Limb (tissue), 2 donors: ENCODE results near the gene SRP14.
"Not testable (repeated sequence)": the region's sequence is repeated elsewhere in the genome, so short reads cannot be mapped to it uniquely, and the experiment has no call there.

Experiments used
- DNase-seq, 2 donors: peaks; one replicate each; pipeline ENCODE4 v3.0.0-alpha.2; 2016; ENCODE audit errors: extremely low spot score in 2 of 2

The SRP14 gene

DNA sequence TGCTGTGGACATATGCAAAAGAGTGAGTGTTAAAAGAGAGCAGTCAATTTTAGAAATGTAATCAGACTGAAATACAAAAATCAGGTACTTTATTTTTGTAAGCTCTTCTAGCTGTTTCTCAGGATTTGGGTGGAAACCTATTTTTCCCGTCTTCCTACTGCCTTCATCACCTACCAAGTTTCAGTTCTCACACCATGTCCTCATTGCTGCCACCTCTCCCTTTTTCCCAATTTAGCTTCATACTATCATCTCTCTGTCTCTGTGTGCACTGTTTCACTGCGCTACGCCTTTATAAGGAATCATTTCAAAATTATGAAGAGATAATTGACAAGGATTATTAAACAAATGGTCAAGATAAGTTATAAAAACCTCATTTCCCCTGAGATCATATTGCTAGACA is 7.7 kb downstream of the SRP14 start:
- no peak for DNase-seq

DNA sequence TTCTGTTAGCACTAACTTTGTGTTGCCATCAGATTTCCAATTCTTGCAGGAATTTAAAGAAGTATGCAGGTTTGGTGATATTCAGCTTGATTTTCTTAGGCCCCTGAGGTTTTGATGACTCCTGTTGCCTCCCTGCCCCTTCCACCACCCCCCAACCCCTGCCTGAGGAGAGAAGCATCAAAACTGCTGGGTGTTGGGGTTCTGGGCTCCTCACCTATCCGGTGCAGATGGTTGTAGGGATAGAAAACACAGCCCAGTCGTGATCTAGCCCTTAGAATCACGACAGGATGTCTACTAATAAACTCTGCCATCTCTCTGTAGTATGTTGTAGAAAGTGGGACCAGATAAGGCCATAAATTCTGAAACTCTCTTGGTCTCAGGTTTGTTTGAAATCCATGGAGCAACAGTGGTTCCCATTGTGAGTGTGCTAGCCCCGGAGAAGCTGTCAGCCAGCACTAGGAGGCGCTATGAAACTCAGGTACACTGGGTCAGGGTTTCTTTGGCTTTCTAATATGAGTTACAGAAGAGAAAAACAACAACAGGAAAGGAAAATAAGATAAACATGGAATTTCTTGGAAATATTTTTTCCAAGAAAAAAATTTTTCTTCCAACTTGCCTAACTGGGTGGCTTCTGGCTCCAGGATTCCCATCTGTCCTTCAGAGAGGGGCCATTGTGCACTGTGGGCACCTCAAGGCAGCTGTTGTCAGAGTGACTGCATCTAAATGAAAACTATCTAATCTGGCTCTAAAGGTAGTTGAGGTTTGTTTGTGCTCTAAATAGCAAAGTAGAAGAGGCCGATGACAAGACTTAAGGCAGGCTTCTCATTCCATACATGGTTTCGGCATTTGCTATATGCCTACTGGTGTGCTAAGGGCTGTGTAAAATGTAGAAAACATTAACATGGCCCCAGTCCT is 8.7 kb downstream of the SRP14 start:
- no peak for DNase-seq

DNA sequence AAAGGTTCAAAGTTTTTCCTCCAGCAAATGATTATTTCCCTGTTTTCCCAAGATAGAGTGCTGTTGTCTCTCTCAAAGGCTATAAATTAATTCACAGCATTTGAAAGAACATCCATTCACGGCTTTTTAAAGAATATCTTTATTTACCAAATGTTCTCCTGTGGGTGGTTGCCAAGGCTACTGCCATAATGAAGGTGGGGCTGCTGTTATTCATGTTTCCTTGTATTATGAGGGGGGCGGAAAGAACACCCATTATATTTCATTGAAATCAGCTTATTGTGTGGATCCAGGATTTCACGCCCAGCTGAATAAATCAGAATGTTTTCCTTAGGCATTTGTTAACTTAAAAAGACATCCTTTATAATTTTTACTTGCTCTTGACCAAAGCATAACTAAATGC is 10.1 kb downstream of the SRP14 start:
- no peak for DNase-seq

DNA sequence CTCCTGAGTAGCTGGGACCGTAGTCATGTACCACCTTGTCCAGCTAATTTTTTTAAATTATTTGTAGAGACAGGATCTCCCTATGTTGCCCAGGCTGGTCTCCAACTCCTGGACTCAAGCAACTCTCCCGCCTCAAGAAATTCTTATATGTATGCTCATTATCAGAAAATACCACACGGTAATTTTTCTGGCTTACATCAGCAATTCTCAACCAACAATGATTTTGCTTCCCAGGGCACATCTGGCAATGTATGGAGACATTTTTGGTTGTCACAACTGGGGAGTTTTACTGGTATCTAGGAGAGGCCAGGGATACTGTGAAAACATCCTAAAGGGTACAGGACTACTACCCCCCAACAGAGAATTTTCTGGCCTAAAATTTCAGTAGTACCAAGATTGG is 10.8 kb downstream of the SRP14 start:
- no peak for DNase-seq

DNA sequence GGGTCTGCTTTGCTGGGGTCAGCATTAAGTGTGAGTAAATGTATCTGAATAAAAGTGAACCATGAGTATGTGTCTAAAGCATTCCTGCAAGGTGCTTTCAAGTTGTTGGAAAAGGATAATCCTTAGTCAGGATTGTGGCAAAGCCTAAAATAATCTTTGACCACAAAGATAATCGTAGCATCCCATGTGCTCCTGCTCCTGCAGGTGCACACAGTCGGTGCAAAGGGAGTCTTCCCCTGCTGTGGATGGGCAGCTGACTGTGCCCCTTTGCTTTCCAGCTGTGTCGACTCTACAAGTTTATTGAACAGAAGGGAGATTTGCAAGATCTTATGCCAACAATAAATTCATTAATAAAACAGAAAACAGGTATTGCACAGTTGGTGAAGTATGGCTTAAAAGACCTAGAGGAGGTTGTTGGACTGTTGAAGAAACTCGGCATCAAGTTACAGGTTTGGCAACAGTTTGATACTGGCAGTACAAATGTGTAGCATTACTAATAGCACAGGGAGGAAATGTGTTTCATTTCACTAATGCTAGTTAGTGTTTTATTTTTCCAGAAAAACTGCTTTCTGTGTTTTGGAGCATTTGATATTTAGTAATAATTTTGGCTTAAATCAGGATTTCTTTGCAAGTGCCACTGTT is 22.6 kb downstream of the SRP14 start:
- no peak for DNase-seq

DNA sequence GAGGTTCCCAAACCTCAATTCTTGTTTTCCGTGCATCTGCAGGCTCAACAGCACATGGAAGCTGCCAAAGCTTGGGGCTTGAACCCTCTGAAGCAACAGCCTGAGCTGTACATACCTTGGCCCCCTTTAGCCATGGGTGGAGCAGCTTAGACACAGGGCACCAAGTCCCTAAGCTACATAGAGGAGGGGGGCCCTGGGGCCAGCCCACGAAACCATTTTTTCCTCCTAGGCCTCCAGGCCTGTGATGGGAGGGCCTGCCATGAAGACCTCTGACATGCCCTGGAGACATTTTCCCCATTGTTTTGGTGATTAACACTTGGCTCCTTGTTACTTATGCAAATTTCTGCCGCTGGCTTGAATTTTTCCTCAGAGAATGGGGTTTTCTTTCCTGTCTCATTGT is 24.6 kb downstream of the SRP14 start:
- no peak for DNase-seq

DNA sequence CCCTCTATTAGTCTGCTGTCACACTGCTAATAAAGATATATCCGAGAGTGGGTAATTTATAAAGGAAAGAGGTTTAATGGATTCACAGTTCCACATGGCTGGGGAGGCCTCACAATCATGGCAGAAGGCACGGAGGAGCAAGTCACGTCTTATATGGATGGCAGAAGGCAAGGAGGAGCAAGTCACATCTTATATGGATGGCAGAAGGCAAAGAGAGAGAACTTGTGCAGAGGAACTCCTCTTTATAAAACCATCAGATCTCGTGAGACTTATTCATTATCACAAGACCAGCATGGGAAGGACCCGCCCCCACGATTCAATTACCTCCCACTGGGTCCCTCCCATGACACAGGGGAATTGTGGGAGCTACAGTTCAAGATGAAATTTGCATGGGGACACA is 25.6 kb downstream of the SRP14 start:
- not testable (repeated sequence) for DNase-seq

DNA sequence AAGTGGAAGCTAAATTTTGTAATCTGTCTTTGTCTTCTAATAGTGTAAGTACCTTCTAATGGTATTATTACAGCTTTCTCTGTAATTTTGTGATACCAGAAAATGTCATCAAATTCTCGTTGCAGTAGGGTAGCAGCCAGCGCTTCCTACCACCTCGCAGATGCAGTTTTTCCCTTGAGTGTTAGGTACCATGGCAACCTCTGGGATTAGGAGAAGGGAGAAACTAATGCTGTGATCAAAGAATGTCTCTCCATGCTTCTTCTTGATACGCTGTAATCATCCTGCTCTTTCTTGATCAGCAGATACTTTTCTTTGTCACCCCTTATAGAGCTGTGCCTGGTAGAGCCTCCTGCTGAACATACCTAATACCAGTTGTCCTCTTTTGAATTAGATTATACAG is 27.7 kb downstream of the SRP14 start:
- DNase-seq = no peak

DNA sequence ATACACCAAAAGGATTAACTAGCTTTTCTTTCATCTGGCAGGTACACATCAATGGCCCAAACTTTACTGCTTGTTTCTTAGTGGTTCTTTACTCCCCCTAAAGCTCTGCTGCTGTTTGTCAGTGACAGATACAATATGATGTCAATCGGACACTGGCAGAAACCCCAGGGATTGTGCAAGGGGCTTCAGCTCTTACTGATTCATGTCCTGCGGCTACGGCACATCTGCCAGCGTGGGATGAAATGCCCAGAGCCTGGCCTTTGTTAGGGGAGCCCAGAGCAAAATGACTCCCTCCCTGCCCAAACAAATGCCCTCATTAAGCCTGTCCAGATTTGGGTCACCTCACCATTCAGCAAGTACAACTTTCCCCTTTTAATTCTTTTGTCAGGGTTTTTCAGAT is 28.3 kb downstream of the SRP14 start:
- DNase-seq = no peak

DNA sequence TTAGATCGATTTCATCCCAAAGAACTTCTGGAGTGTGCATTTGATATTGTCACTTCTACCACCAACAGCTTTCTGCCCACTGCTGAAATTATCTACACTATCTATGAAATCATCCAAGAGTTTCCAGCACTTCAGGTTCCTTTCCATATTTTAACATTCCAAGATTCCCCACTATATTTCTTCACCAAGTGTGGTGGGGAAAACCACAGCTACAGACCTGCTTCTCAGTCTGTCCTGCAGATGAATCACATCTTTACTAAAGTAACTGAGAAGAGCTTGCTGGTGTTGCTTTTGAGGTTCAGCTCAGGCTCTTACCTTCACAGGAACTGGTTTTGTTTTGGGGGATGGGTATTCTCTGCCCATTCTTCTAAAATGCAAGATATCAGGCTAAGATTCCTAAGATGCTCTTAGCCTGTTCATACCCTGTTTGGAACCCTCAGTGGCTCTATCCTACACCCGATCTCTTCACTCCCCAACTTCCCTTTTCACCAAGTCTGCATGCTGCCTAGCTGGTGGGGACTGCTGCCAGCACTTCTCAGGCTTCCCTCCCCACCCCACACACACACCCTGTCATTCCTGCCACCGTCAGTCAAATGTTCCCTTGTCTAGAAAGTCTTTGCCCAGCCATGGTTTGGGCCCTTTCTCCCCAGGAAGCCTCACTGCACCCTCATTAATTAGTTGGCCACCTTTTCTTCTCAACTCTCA is 30.8 kb downstream of the SRP14 start:
- DNase-seq = no peak

DNA sequence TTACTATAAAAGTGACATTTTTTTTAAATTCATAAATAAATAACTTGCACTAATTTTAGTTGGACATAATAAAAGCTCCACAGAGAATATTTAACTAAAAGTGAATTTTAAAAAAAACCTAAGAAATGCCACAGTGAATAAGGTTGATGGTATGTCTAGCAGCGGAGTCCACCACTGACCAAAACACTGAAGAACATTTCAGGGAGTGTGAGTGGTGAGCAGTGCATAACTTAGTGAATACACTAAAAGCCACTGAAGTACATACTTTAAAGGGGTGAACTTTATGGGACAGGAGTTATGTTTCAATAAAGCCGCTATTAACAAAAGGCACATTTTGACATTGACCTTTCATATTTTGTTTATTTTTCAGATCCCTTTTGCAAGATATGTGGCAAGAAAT is 32.3 kb downstream of the SRP14 start:
- DNase-seq = no peak

DNA sequence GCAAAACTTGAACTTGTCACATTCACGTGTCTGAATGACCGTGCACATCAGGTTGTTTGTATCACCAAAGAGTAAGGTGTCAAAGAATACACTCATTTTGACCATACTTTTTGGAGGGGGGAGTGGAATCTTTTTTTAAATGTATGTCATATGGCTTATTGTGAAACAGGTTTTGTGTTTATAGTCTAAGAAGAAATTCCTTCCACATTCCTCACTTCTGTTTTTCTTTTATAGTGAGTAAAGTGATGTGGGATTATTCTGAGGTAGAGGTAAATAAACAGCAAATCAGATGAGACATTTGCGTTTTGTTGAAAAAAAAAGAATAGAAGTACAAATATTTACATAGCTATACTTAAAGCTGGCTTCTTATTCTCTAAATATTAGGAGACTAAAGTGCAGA is 33.0 kb downstream of the SRP14 start:
- no peak for DNase-seq

DNA sequence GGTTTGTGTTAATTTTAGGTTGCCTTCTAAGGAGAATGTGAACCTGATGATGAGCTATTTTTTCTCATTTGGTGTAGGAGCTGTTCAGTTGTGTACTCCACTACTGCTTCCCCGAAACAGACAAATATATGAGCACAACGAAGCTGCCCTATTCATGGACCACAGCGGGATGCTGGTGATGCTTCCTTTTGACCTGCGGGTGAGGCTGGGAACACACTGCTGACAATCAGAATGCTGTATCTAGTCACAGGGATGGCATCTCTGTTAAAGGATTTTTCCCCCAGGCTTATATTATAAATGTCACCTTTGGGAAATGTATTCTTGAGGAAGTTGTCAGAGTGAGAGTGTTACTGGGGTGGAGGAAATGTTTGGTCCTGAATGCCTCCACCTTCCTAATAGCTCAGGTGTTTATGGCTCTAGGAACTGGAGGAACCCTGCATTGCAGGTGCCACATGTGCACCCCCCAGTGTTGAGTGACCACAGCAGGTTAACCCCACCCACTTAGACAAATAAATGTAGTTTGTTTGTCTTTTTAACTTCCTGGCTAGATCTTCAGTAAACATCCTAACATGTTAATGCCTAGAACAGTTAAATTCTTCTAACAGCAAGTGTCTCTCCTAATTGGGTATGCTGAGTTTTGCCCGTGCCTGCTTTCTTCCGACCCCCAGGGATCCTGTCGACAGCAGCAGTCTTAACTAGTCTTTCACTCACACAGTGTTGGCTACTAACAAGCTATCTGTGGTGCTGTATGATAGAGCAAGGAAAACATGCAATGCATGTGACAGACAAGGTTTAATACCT is 35.7 kb downstream of the SRP14 start:
- DNase-seq = no peak

DNA sequence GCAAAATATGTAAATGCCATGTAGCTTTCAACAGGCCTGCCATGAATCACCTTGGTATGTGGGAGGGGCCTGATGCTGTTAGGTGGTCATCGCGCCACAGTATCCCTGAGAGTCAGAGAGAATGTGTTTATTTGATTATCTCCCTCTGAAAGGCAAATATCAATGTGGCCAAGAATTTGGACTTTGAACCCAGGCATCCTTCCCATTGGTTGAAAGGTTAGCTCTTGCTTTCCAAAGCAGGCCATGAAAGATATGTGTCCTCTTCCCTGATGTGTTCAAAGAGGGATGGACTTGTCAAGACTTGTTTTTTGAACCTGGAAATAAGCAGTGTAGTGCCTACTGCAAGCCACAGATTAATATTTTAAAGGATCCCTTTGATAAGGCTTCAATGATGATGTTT is 36.7 kb downstream of the SRP14 start:
- DNase-seq = no peak

DNA sequence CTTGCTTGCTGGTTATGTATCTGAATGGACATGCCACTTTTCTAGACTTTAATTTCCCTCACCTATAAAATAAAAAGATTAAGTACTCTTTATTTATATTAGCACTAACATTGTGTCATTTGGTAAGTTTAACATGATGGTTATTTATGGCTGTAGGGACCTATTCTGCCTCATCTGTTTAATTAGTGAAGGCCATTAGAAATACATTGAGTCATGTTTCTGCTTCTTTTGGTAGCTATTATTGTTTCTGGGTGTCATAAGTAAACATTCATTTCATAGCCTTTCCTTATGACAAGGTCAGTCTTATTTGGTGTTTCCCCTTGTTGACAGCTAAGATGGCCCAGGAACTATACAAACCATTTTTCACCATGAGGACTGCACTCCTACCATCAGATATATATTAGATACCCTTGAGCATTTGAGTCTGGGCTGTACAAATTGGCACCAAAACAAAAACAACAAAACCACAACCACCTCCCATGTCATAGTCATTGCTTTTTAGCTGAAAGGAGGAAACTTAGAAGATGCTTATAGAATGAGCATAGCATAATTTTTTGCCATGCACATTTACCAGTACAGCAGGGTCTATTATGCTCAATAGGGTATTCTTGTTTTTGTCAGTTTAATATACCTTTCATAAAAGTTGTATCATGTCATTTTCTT is 39.3 kb downstream of the SRP14 start:
- DNase-seq = no peak

DNA sequence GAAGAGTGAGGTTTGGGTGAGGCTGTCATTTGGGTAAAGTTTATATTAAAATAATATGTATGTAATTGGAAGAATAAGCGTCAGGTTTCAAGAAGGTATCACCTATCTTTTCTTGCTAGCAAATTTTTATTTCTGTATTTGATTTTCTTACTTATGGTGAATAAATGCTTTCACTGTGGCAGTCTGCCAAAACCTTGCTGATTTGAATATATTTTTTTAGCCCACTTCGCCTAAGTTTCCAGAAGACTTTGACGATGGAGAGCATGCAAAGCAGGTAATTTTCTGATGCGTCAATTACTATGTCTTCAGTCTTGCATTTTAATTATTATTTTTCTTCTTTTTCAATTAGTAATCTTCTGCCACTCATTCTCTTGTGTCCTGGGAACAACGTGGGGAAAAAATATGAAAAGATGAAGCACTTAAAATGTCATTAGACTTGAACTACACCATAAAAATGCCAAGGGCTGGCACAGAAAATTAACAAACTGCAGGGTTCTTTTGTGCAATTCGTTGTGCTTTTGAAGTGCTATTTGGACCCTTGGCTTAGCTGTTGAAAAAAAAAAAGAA is 40.4 kb downstream of the SRP14 start:
- no peak for DNase-seq

DNA sequence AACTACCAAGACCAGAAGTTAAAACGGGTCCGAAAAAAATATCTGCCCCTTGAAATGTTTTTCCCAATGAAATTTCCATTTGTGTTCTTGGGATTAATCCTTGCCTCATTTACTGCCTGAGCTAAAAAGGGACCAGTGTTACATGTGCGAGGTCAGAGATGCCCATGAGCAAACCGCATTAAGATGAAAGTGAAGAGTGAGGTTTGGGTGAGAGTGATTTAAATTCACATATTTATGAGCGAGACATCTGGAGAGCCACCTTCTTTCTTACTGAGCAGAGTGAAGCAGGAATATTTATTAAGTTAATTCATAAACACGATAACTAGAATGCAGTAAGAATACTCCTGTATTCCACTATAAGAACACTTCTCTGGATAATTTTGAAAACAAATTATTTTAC is 41.3 kb downstream of the SRP14 start:
- DNase-seq = no peak

DNA sequence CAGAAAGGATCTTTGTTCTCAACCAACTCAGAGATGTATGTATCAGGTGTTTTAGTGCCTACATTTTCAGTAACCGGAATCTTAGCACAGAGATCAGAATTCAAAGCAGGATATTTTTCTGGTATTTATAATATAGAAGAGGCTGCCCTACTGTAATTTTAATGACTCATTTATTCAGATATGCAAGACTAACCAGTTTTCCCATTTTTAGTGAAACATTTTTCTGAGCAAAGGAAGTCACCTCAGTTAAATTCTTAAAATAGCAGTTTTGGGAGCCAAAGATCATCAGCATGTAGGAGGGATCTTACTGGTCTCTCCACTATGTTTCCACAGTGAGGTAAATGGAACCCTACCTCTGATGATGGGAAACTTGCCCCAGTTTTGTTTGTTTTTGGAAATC is 42.0 kb downstream of the SRP14 start:
- no peak for DNase-seq

DNA sequence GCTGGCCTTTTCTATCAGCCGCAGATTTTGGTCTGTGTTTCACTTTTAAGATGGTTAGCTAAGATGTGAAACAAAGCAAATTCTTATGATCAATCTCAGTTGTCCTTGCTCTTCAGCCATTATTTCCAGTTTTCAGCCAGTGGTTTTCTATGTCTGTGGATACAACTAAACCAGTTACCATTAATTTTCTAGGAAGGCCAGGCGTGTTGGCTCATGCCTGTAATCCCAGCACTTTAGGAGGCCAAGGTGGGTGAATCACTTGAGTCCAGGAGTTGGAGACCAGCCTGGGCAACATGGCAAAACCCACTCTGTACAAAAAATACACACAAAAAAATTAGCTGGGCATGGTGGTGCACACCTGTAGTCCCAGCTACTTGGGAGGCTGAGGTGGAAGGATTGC is 42.8 kb downstream of the SRP14 start:
- DNase-seq = not testable (repeated sequence)

DNA sequence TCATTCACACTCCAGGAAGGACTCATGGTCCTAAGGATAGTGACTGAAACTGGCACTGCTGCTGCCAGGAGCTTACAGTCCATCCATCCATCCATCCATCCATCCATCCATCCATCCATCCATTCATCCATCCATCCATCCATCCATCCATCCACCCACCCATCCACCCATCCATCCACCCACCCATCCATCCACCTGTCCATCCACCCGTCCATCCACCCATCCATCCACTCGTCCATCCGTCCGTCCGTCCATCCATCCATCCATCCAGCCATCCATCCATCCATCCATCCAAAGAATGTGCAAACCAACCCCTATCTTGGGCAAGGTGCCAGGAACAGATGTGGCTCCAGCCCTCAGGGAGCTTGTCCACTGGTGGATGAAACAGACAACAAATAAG is 46.0 kb downstream of the SRP14 start:
- not testable (repeated sequence) for DNase-seq

DNA sequence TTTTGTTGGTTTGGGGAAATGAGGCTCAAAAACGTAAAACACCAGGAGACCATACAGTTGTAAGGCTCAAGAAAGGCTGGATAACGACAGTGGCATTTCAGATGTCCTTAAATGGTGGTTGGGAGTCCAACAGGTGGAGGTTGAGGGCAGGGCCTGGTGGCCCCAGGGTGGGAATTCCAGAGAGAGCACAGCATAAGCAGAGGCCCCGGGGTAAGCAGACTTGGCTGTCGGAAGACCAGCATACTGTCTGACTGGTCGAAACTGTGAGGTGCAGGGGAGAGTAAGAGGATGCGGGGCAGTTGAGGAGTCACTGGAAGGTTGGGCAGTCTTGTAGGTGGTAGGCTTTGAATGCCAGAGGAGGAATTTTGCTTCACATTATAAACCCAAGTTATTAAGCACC is 48.3 kb downstream of the SRP14 start:
- DNase-seq = no peak
